AG04450 (cell line): ENCODE results near the gene GLS2. TPM values are rescaled to one million over a fixed set of nuclear protein-coding genes. Genes with fewer than 3 reads are reported as not detected.

ENCODE experiments used
- CTCF ChIA-PET: fragments of 300-600, 350-600 bp; formaldehyde crosslinking; extraction: SDS; loops from one replicate; lab custom pipeline; 2022; ENCODE audit warnings: antibody characterized with exemption, inconsistent platforms; lab: Charles Lee
- POLR2A ChIA-PET: fragments of 350-600 bp; formaldehyde crosslinking; extraction: SDS; loops from one replicate; lab custom pipeline; 2021; ENCODE audit warnings: antibody characterized with exemption, inconsistent platforms; lab: Yijun Ruan, JAX
- DNase-seq: peaks from one replicate; pipeline ENCODE4 v3.0.0-alpha.2; 2011; ENCODE audit warnings: low read depth, low spot score
- H3K27ac ChIP-seq: one replicate; pipeline ENCODE4 v1.5.1; 2012; ENCODE audit warnings: low read depth, low read length, control low read depth
- H3K27me3 ChIP-seq: one replicate; pipeline ENCODE4 v1.6.0; 2012; ENCODE audit warnings: low read length; ENCODE audit not compliant: control insufficient read depth, insufficient read depth
- H3K4me3 ChIP-seq: 2 replicates; pipeline ENCODE4 v1.5.1; 2011; ENCODE audit warnings: mild to moderate bottlenecking, low read depth, low read length, control low read depth
- H3K9me3 ChIP-seq: 2 replicates; pipeline ENCODE4 v1.5.1; 2012; ENCODE audit warnings: low read length; ENCODE audit not compliant: control insufficient read depth, insufficient read depth
- CTCF ChIP-seq: IDR thresholded peaks from 2 replicates; pipeline ENCODE4 v1.5.1; 2011; ENCODE audit warnings: low read depth, low read length, control low read depth, inconsistent platforms
- polyA plus RNA-seq: library from polyadenylated mRNA; depleted of rRNA; stranded (reverse); fragments of >200 nt; gene quantifications from 2 replicates; pipeline ENCODE4 v1.2.3, GENCODE V29; 2011

GLS2 gene
- polyA plus RNA-seq, 1 experiment = 0.12 TPM

- Histone ChIP-seq H3K9me3 (peaks cover 22% of the 10 kb centered on the region), H3K27me3 (peaks cover 46% of the 10 kb centered on the region), H3K4me3 (no peak overlapping the region), H3K27ac (no peak overlapping the region)
- ChIA-PET CTCF (interaction anchor here (0.6 to 2.3 kb wide), 3 partner anchors 26 to 339 kb away, joined by 3 to 6 read pairs (median 3); no protein-coding TSS in a partner anchor), POLR2A (interaction anchor here (0.7 kb wide), 1 partner anchor 130 kb away, joined by 4 read pairs; the partner anchor contains the start of gene STAT2)
- TF ChIP-seq CTCF = no peak
- no peak for DNase-seq
Measured at GRCh38 chr12:56490360-56490759, 2.4 kb upstream of the GLS2 start.

GRCh38 chr12:56487448-56488040, 417 bp downstream of the GLS2 start:
- ChIA-PET POLR2A (interaction anchor here (1.2 to 1.4 kb wide), 2 partner anchors 15 to 127 kb away, joined by 5 to 7 read pairs; partner anchors contain the start of gene STAT2), CTCF (no interaction called here)
- H3K27ac ChIP-seq = no peak overlapping the region
- DNase-seq = no peak
- H3K9me3 ChIP-seq = peaks cover 7% of the 10 kb centered on the region
- peaks cover 46% of the 10 kb centered on the region for H3K27me3 ChIP-seq
- H3K4me3 ChIP-seq = peak overlapping the region; percentile 62
- no peak for TF ChIP-seq CTCF

GRCh38 chr12:56486694-56487093, 1.3 kb downstream of the GLS2 start:
- Histone ChIP-seq H3K4me3 (no peak overlapping the region), H3K27ac (no peak overlapping the region), H3K9me3 (peaks cover 7% of the 10 kb centered on the region), H3K27me3 (peaks cover 46% of the 10 kb centered on the region)
- no peak for TF ChIP-seq CTCF
- POLR2A ChIA-PET = no interaction called here
- no peak for DNase-seq
- CTCF ChIA-PET = interaction anchor here (0.6 to 1.0 kb wide), 2 partner anchors 27 to 136 kb away, joined by 3 to 4 read pairs; no protein-coding TSS in a partner anchor

- ChIA-PET CTCF (interaction anchor here (0.6 to 1.5 kb wide), 2 partner anchors 16 to 20 kb away, joined by 3 read pairs; no protein-coding TSS in a partner anchor), POLR2A (no interaction called here)
- no peak for TF ChIP-seq CTCF
- DNase-seq = no peak
- peaks cover 7% of the 10 kb centered on the region for H3K9me3 ChIP-seq
- H3K27ac ChIP-seq = no peak overlapping the region
- H3K4me3 ChIP-seq = no peak overlapping the region
- peaks cover 27% of the 10 kb centered on the region for H3K27me3 ChIP-seq
Measured at GRCh38 chr12:56484566-56484965, 3.4 kb downstream of the GLS2 start.

- H3K27me3 ChIP-seq = no peaks in the 10 kb centered on the region
- ChIA-PET POLR2A (no interaction called here), CTCF (interaction anchor here (0.8 kb wide), 1 partner anchor 15 kb away, joined by 3 read pairs; no protein-coding TSS in a partner anchor)
- DNase-seq = no peak
- no peak overlapping the region for H3K27ac ChIP-seq
- no peaks in the 10 kb centered on the region for H3K9me3 ChIP-seq
- no peak overlapping the region for H3K4me3 ChIP-seq
- TF ChIP-seq CTCF = no peak
Measured at GRCh38 chr12:56479625-56480024, 8.3 kb downstream of the GLS2 start.
